ENCODE data around the gene MITF. TPM values are rescaled to one million over a fixed set of nuclear protein-coding genes. Genes with fewer than 3 reads are reported as not detected.
A peak's percentile ranks its signal among the peaks of the same experiment; 100 is the strongest.

Gene MITF
- polyA plus RNA-seq, 1 of the 3 experiments (the other 2 are of a cell fraction): 1.7 TPM

GRCh38 chr3:69770976-69771634 lies 31.8 kb downstream of the MITF start:
- H3K9me2 ChIP-seq: no peaks in the 10 kb centered on the region
- no peak overlapping the region for H3K4me3 ChIP-seq (ENCODE audit: low read depth in 2 of 2, low read length in 1 of 2)
- no peaks in the 10 kb centered on the region for H3K79me2 ChIP-seq (ENCODE audit: insufficient read depth)
- no peak for DNase-seq
- H4K20me1 ChIP-seq (ENCODE audit: insufficient read depth): no peaks in the 10 kb centered on the region
- no peak overlapping the region for H3K9ac ChIP-seq
- ChIA-PET CTCF (interaction anchor here (0.7 to 2.5 kb wide), 5 partner anchors 11 to 80 kb away, joined by 3 to 10 read pairs (median 3); no protein-coding TSS in a partner anchor), POLR2A (no interaction called here)
- peaks cover 3 to 12% of the 10 kb centered on the region in 2 experiments; a peak in 2 of 4 replicates for H3K4me1 ChIP-seq (ENCODE audit: control insufficient read depth in 1 of 2, insufficient read depth in 2 of 2, low read depth in 1 of 2, low read length in 1 of 2)
- H3F3A ChIP-seq (replicated peaks; ENCODE audit: insufficient read depth): no peaks in the 10 kb centered on the region
- H3K27me3 ChIP-seq (ENCODE audit: insufficient read depth): no peaks in the 10 kb centered on the region
- H2AFZ ChIP-seq (ENCODE audit: low read depth): no peak overlapping the region
- H3K4me2 ChIP-seq: peak overlapping the region; percentile 12; the same call in 1 of the 2 replicates
- no peaks in the 10 kb centered on the region for H3K9me3 ChIP-seq
- H3K36me3 ChIP-seq (replicated peaks in 1 of 2; ENCODE audit: control insufficient read depth in 1 of 2, insufficient read depth in 2 of 2, low read length in 1 of 2): no peaks in the 10 kb centered on the region
- 72% methylated on average over 6 of the region's 6 CpGs for WGBS (ENCODE audit: low lambda C conversion rate)
- 0 out of 2 replicates have a peak, but pooled peaks have one; percentile 14 for TF ChIP-seq JUND (IDR thresholded peaks at IDR 0.05)
- TF ChIP-seq MEF2A (IDR thresholded peaks at IDR 0.05; ENCODE audit: borderline replicate concordance, low read depth): no peak
- TF ChIP-seq, protein P1, sequence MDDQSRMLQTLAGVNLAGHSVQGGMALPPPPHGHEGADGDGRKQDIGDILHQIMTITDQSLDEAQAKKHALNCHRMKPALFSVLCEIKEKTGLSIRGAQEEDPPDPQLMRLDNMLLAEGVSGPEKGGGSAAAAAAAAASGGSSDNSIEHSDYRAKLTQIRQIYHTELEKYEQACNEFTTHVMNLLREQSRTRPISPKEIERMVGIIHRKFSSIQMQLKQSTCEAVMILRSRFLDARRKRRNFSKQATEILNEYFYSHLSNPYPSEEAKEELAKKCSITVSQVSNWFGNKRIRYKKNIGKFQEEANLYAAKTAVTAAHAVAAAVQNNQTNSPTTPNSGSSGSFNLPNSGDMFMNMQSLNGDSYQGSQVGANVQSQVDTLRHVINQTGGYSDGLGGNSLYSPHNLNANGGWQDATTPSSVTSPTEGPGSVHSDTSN (IDR thresholded peaks at IDR 0.05): peak; percentile 31
- H3K27ac ChIP-seq (ENCODE audit: low read depth in 2 of 2, low read length in 1 of 2): peak overlapping the region in 1 of 2 experiments; percentile 52; a peak in 2 of 4 replicates

DNA sequence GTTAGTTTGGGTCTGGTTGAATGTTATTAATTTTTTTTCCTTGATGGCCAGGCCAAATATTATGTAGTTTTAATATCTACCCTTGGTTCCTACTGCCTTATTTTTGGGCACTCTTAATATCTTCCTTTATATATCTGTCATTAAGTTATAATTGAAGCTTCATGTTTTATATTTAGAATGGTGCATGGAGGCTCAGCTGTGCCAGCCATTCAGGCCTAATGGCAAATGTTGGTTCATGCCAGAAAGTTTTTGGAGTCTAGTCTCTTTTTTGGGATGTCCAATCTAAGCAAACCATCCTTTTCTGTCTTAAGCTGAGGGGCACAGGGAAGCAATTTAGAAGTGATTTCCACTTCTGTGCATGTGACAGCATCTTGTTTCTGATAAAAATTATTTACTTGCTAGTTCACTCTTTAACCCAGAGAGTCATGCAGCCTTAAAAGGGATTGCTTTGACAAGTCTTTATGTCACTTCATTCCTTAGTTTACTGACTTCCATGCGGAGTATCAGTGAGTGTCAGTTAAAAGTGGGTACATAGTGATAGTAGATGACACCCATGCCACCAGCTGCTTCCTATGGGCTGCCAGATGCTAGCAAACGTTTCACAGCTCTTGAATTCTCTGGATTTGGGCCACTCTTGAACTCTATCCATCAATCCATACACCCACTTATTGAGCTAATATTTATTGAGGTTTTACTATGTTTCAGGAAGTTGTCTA lies 33.0 kb downstream of the MITF start:
- Histone ChIP-seq H3K9ac (no peak overlapping the region), H3F3A (replicated peaks; ENCODE audit: insufficient read depth) (peaks cover 6% of the 10 kb centered on the region), H3K4me1 (ENCODE audit: control insufficient read depth in 1 of 2, insufficient read depth in 2 of 2, low read depth in 1 of 2, low read length in 1 of 2) (peaks cover 3 to 12% of the 10 kb centered on the region in 2 experiments; a peak in 2 of 4 replicates), H4K20me1 (ENCODE audit: insufficient read depth) (no peaks in the 10 kb centered on the region), H3K36me3 (replicated peaks in 1 of 2; ENCODE audit: control insufficient read depth in 1 of 2, insufficient read depth in 2 of 2, low read length in 1 of 2) (no peaks in the 10 kb centered on the region), H2AFZ (ENCODE audit: low read depth) (no peak overlapping the region), H3K4me3 (ENCODE audit: low read depth in 2 of 2, low read length in 1 of 2) (no peak overlapping the region), H3K27ac (ENCODE audit: low read depth in 2 of 2, low read length in 1 of 2) (no peak overlapping the region), H3K27me3 (ENCODE audit: insufficient read depth) (no peaks in the 10 kb centered on the region), H3K9me2 (no peaks in the 10 kb centered on the region), H3K9me3 (no peaks in the 10 kb centered on the region), H3K79me2 (ENCODE audit: insufficient read depth) (no peaks in the 10 kb centered on the region), H3K4me2 (no peak overlapping the region)
- no peak for DNase-seq
- ChIA-PET POLR2A (no interaction called here), CTCF (interaction anchor here (0.6 to 2.5 kb wide), 3 partner anchors 10 to 634 kb away, joined by 3 to 10 read pairs (median 3); no protein-coding TSS in a partner anchor)
- 80% methylated on average over 2 of the region's 2 CpGs for WGBS (ENCODE audit: low lambda C conversion rate)
- TF ChIP-seq SIN3A (IDR thresholded peaks at IDR 0.05; ENCODE audit: borderline replicate concordance, low read depth, low read length): no peak
- TF ChIP-seq CTCF (IDR thresholded peaks at IDR 0.05): no peak
- TF ChIP-seq FOXJ3 (CRISPR knock-in tag; IDR thresholded peaks at IDR 0.05): no peak
- TF ChIP-seq, protein P1 (IDR thresholded peaks at IDR 0.05): no peak
- TF ChIP-seq TAF1 (IDR thresholded peaks at IDR 0.05; ENCODE audit: borderline replicate concordance, low read depth, low read length): no peak
- TF ChIP-seq NFIC (IDR thresholded peaks at IDR 0.05; ENCODE audit: borderline replicate concordance): no peak
- TF ChIP-seq MAX (IDR thresholded peaks at IDR 0.05; ENCODE audit: low read depth): no peak
- TF ChIP-seq POLR2AphosphoS5 (IDR thresholded peaks at IDR 0.05; ENCODE audit: low read depth, low read length): no peak
